GM12874 (cell line): ENCODE results near the gene MELTF.

ENCODE experiments used
- TF ChIP-seq, protein P1 (sequence below): IDR thresholded peaks from 2 replicates; pipeline ENCODE4 v1.5.1; 2011; ENCODE audit warnings: low read depth, mild to moderate bottlenecking, control low read depth, low read length, moderate library complexity; ENCODE audit not compliant: insufficient read depth

Gene MELTF

GRCh38 chr3:196969660-196970546 lies 59.7 kb downstream of the MELTF start:
- TF ChIP-seq, protein P1, sequence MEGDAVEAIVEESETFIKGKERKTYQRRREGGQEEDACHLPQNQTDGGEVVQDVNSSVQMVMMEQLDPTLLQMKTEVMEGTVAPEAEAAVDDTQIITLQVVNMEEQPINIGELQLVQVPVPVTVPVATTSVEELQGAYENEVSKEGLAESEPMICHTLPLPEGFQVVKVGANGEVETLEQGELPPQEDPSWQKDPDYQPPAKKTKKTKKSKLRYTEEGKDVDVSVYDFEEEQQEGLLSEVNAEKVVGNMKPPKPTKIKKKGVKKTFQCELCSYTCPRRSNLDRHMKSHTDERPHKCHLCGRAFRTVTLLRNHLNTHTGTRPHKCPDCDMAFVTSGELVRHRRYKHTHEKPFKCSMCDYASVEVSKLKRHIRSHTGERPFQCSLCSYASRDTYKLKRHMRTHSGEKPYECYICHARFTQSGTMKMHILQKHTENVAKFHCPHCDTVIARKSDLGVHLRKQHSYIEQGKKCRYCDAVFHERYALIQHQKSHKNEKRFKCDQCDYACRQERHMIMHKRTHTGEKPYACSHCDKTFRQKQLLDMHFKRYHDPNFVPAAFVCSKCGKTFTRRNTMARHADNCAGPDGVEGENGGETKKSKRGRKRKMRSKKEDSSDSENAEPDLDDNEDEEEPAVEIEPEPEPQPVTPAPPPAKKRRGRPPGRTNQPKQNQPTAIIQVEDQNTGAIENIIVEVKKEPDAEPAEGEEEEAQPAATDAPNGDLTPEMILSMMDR = peak; percentile 89

DNA sequence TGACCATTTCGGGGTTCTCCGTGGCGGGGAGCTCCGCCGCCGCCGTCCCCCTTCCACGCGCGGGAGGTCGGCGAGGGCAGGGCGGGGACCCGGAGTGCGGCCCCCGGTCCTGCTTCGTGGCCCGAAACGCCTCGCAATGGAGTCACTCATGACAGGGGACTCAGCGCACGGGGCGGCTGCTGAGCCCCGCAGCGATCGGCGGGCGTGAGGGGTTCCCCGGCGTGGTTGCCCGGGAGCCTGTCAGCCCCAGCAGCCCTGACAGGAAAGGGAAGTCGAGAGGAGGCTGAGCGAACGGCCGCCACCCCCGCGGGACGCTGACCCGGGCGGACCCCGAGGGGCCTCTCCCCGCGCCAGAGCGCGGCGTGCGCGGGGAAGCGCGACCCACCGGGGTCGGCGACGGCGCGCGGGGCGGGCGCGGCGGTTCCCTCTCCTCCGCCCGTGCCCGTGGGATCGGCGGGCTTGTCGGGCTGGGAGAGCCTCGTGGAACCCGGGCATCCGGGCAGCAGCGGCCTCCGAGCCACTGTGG lies 60.4 kb downstream of the MELTF start:
- TF ChIP-seq, protein P1 = no peak

DNA sequence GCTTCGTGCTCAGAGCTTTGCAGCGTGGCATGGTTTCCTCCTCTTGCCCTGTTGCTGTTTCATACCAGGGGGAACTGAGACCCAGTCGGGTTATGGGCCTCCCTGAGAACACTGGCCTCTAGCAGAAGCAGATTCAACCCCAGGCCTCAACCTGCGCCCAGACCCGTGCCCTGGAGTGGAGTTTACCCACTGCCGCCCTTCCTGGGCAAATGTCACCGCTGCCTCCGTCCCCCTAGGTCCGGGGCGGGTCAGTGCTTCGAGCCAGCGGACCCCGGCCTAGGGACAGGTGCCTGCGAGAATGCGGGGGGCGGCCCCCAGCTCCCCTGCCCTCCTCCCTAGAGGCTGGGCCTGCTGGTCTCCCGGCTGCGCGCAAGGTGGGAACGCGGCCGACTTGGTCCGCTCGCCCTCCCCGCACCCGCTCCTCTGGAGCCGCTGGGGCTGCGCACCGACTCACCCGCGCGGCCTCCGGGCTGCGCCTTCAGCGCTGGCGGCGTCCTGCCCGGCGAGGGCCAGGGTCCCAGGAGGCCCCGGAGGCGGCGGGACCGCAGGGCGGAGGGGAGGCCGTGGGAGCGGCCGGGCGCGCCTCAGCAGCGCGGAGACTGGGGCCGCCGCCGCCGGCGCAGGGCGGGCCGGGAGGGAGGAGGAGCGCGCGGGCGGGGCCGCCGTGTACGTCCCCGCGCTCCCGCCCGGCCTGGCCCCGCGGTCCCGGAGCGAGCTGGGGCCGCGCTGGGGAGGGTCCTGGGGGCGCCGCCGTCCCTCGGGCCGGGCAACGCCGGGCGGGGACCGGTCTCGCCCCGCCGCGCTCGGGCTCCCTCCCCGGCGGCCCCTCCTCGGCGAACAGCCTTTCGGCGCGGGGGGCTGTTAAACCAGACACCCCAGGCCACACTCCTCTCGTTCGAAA lies 61.1 kb downstream of the MELTF start, which contains the start of gene PIGZ:
PIGZ (minus strand) TSS at position 601 of the 901 bp plus-strand sequence. CDS start 16,802 bp downstream, outside the sequence.
- TF ChIP-seq, protein P1 = no peak

- TF ChIP-seq, protein P1 = no peak
Observed at GRCh38 chr3:196967412-196968232, 62.0 kb downstream of the MELTF start.

GRCh38 chr3:196966526-196967401 lies 62.9 kb downstream of the MELTF start:
- TF ChIP-seq, protein P1 = no peak

DNA sequence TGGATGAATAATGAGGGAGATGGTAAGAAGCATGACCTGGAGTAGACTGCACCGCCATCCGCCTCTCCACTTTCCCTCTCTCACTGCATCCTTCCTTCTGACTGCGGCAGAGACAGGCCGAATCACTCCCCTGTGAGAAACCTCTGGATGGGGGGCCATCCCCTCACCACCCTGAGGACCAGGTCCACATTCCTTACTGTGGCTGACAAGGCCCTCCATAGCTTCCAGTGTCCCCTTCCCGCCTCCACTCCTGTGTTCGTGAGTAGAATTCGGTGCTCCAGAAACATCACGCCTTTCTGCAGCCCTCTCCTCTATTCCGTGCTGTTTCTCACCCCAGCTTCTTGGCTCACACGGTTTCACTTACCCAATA lies 63.8 kb downstream of the MELTF start:
- TF ChIP-seq, protein P1 = no peak
